AG09309 (cell line): ENCODE data around the gene MSH2.

Experiments
- DNase-seq: peaks from one replicate; pipeline ENCODE4 v3.0.0-alpha.2; 2010; ENCODE audit warnings: low read depth
- H3K4me3 ChIP-seq: 2 replicates; pipeline ENCODE4 v1.5.1; 2011; ENCODE audit warnings: mild to moderate bottlenecking, low read depth, low read length, moderate library complexity; ENCODE audit not compliant: control insufficient read depth
- CTCF ChIP-seq: IDR thresholded peaks from 2 replicates; pipeline ENCODE4 v1.5.1; 2011; ENCODE audit warnings: mild to moderate bottlenecking, low read depth, low read length, inconsistent platforms; ENCODE audit not compliant: insufficient read depth, control insufficient read depth; ENCODE audit errors: missing control alignments

Gene MSH2

DNA sequence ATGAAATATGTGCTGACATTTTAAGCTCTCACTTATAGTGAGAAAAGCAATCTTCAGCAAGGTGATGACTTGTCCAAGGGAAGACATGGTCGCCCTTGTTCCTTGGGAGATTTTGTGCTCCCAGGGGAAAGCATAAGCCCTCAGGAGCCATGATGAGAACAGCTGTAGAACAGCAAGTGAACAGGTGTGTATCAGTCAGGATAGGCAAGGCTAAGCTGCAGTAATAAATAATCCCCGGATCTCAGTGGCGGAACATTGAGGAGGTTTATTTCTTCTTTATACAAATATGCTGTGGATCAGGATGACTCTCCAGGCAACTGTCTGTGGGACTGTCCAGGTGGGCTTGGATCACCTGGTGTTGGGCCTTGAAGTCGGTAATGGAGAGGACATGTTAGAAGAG is 103.1 kb downstream of the MSH2 start:
- DNase-seq = no peak
- no peak for TF ChIP-seq CTCF
- H3K4me3 ChIP-seq = no peak overlapping the region

- TF ChIP-seq CTCF = no peak
- DNase-seq = no peak
- no peak overlapping the region for H3K4me3 ChIP-seq
These were observed 103.5 kb downstream of the MSH2 start for GRCh38 chr2:47506436-47506835.

DNA sequence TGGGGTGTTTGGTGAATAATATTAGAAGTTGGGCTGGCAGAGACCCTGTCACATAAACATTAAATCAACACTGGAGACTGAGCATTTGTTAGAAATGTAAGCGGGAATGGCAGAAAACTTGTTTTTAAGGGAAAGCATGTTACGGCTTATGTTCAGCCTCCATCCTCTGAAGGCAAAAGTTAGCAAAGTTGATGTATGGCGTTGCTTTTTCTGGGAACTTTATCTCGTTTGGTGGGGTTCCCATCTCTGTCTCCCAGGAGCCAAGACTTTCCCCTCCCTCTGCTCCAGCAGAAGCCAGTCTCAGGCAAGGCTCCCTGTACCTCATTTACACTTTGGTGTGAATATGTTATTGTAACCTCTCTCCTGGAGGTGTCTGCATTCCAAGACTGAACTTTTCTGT is 105.1 kb downstream of the MSH2 start:
- no peak overlapping the region for H3K4me3 ChIP-seq
- DNase-seq = no peak
- TF ChIP-seq CTCF = no peak

- DNase-seq = no peak
- H3K4me3 ChIP-seq = no peak overlapping the region
- no peak for TF ChIP-seq CTCF
These were observed 105.7 kb downstream of the MSH2 start for GRCh38 chr2:47508641-47509040.

DNA sequence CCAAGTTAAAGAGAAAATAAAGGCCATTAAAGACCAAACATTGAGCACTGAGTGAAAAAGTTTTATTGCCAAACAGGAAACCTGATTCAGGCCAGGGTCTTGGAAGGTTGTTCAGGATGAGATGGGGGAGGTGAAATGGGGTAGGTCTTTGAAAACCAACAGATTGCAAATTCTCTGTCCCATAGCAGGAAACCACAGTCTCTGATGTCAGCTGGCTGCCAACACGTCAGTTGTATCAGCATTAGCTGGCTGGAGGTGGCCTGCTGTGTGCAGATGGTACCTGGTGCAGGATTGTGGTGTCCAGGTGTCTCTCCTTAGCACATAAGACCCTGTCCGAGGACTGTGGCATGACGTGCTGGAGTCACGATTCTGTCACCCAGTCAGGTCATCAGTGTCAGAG is 106.3 kb downstream of the MSH2 start:
- TF ChIP-seq CTCF = no peak
- no peak for DNase-seq
- no peak overlapping the region for H3K4me3 ChIP-seq

DNA sequence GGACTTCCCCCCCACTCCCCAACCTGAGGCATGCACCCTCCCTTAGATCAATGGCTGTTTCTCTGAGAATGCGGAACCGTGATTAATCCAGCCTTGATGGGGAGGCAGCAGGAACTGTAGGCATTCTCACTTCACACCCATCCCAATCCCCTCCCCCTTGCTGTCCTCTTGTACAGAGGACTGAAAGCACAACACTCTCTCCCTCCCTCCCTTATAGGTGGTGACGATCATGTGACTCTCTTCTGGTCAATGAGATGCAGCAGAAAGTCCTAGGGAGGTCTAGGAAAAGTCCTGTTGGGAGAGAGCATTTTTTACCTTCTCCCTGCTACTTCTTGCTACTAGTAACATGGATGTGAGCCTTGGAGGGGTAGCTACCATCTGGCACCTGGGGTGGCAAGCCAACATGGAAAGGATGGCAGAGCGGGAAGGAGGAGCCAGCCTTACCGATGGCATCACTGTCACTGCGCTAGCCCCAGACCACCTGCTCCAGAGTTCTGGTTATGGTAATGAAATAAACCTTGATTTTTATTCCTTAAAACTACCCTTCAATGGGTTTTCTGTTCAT is 106.9 kb downstream of the MSH2 start:
- no peak for TF ChIP-seq CTCF
- no peak overlapping the region for H3K4me3 ChIP-seq
- DNase-seq = no peak

- TF ChIP-seq CTCF = no peak
- no peak overlapping the region for H3K4me3 ChIP-seq
- no peak for DNase-seq
These were observed 107.8 kb downstream of the MSH2 start for GRCh38 chr2:47510745-47511144.
